H1 (cell line): Measurements from ENCODE around the gene PTPN21. TPM values are rescaled to one million over a fixed set of nuclear protein-coding genes. Genes with fewer than 3 reads are reported as not detected.

Experiments used
- EP300 ChIP-seq, 2 experiments: IDR thresholded peaks; 1 replicate in 1 of 2; 2 replicates in 1 of 2; pipeline ENCODE4 v1.6.1; 2011 to 2012; ENCODE audit warnings: low read depth in 2 of 2, low read length in 2 of 2, mild to moderate bottlenecking in 2 of 2, borderline replicate concordance in 1 of 2, inconsistent platforms in 1 of 2, moderate library complexity in 1 of 2
- PHF8 ChIP-seq: fragments of 200-600 bp; sonication (generic); conservative IDR thresholded peaks from 2 replicates; pipeline ENCODE4 v1.7.1; 2012; ENCODE audit warnings: low read depth, mild to moderate bottlenecking, inconsistent platforms, low read length, moderate library complexity
- RAD21 ChIP-seq, 2 experiments: IDR thresholded peaks in 1 of 2; conservative IDR thresholded peaks in 1 of 2; 2 replicates each; pipeline ENCODE4 v1.6.1; 2011; ENCODE audit warnings: low read depth in 2 of 2, low read length in 2 of 2, improper control_type of control experiment in 1 of 2, inconsistent platforms in 1 of 2, mild to moderate bottlenecking in 1 of 2, moderate library complexity in 1 of 2
- ZNF274 ChIP-seq: IDR thresholded peaks from 2 replicates; pipeline ENCODE4 v1.7.0; 2012; ENCODE audit warnings: low read length, borderline replicate concordance; ENCODE audit errors: extremely low read depth
- polyA plus RNA-seq, 7 experiments: library from polyadenylated mRNA; depleted of rRNA in 3 of 7; stranded (reverse) in 5 of 7; unstranded in 2 of 7; fragments of >200 nt in 5 of 7; fragments of 200-250 nt in 2 of 7; gene quantifications; 1 replicate in 5 of 7; 2 replicates in 1 of 7; 4 replicates in 1 of 7; pipeline versions ENCODE4 v1.2.1 to v1.2.3, GENCODE V29; 2011 to 2013; ENCODE audit warnings: missing spikeins in 2 of 7, mixed read lengths in 2 of 7
- total RNA-seq: library from RNA; stranded (reverse); fragmentation: NEBNext Ultra II Directional; extraction: Animal tissue kit (Norgen Biotek cat#: 25700); gene quantifications from 2 replicates; pipeline ENCODE4 v1.2.1, GENCODE V29; 2021

Gene PTPN21
- total and polyA plus RNA-seq, 2 of the 8 experiments (the other 6 are each of a cell fraction or from before 2014, with no cell fraction given) = 6.5 to 16.1 TPM

- TF ChIP-seq PHF8 (no peak), EP300 (IDR thresholded peaks at IDR 0.05; ENCODE audit: borderline replicate concordance in 1 of 2, low read depth in 2 of 2, low read length in 2 of 2) (no peak), ZNF274 (no peak), RAD21 (IDR thresholded peaks at IDR 0.05 in 1 of 2, conservative IDR thresholded peaks at IDR 0.05 in 1 of 2; ENCODE audit: low read depth in 2 of 2, low read length in 2 of 2) (no peak)
- TF ChIP-seq, all 59 proteins: peak for 0
These were observed 78.5 kb downstream of the PTPN21 start (continued) for GRCh38 chr14:88476214-88476774.
